B cell (primary cell): ENCODE data around the gene C5orf15.

Source experiments
- CTCF ChIP-seq: fragments of 200-600 bp; IDR thresholded peaks from one replicate; pipeline ENCODE4 v1.8.0; 2022; ENCODE audit warnings: antibody characterized with exemption, mild to moderate bottlenecking
- EZH2 ChIP-seq: IDR thresholded peaks from 2 replicates; pipeline ENCODE4 v1.6.1; 2012; ENCODE audit warnings: borderline replicate concordance, low read depth, mild to moderate bottlenecking, moderate library complexity, low read length; ENCODE audit not compliant: insufficient read depth, poor library complexity, severe bottlenecking

- TF ChIP-seq CTCF, result no peak
- TF ChIP-seq EZH2, result no peak
Observed at GRCh38 chr5:133918731-133919130, 49.7 kb downstream of the C5orf15 start.
